Measurements from ENCODE around the gene F8. TPM values are rescaled to one million over a fixed set of nuclear protein-coding genes. Genes with fewer than 3 reads are reported as not detected.

The F8 gene
- total and polyA plus RNA-seq, 2 of the 4 experiments (the other 2 are of a cell fraction) = 1.4 to 1.5 TPM

GRCh38 chrX:154986826-154987575, 35.5 kb downstream of the F8 start:
- Histone ChIP-seq H3K4me3 (ENCODE audit: insufficient read depth, low read depth, low read length) (no peak overlapping the region), H4K5ac (ENCODE audit: low read depth, low read length) (no peak overlapping the region), H3K36me3 (ENCODE audit: control insufficient read depth, insufficient read depth, low read length) (no peaks in the 10 kb centered on the region), H3K56ac (ENCODE audit: extremely low read depth, insufficient read depth, low read length) (no peak overlapping the region), H3K4me2 (ENCODE audit: low read depth, low read length) (no peak overlapping the region), H3K9me3 (ENCODE audit: control insufficient read depth, insufficient read depth, low read length) (peaks cover 2% of the 10 kb centered on the region; the same call in 1 of the 2 replicates), H2BK15ac (ENCODE audit: low read depth, low read length) (no peak overlapping the region), H3K23ac (ENCODE audit: low read depth, low read length) (no peak overlapping the region), H3K79me1 (ENCODE audit: low read depth in 1 of 2, low read length in 2 of 2) (no peaks in the 10 kb centered on the region), H2AFZ (replicated peaks; ENCODE audit: low read length, poor library complexity) (no peak overlapping the region), H4K20me1 (ENCODE audit: insufficient read depth, low read length) (no peaks in the 10 kb centered on the region), H3K18ac (ENCODE audit: low read depth, low read length) (no peak overlapping the region), H3K4ac (ENCODE audit: low read depth, low read length) (no peak overlapping the region), H2AK9ac (replicated peaks; ENCODE audit: low read depth, low read length, poor library complexity) (no peak overlapping the region), H3K9me1 (ENCODE audit: insufficient read depth, low read length) (no peaks in the 10 kb centered on the region), H2BK20ac (ENCODE audit: low read depth, low read length) (no peak overlapping the region), H2BK5ac (ENCODE audit: low read depth, low read length, poor library complexity, severe bottlenecking) (no peak overlapping the region), H3K14ac (replicated peaks; ENCODE audit: low read depth, low read length) (no peak overlapping the region), H3K27me3 (ENCODE audit: control insufficient read depth, insufficient read depth, low read length) (no peaks in the 10 kb centered on the region), H4K91ac (ENCODE audit: insufficient read depth, low read depth, low read length) (no peak overlapping the region), H3K4me1 (ENCODE audit: control insufficient read depth, insufficient read depth, low read length) (no peaks in the 10 kb centered on the region), H2AK5ac (ENCODE audit: low read depth, low read length) (no peak overlapping the region), H4K8ac (ENCODE audit: low read depth in 2 of 2, low read length in 2 of 2) (no peak overlapping the region), H3K27ac (ENCODE audit: insufficient read depth, low read length) (no peak overlapping the region), H3K9ac (ENCODE audit: low read depth, low read length) (no peak overlapping the region), H2BK120ac (ENCODE audit: low read depth, low read length) (no peak overlapping the region)
- no TSS peak for BruUV-seq (replicated peaks)
- CTCF ChIA-PET = no interaction called here
- dilution Hi-C loops (cut with HindIII; ENCODE audit: low sequenced_read_pairs, unreplicated experiment) (no loop called here), in situ Hi-C loops (cut with MboI; ENCODE audit: low sequenced_read_pairs) (no loop called here), intact Hi-C loops (cut with micrococcal nuclease) (no loop called here)
- WGBS, 2 experiments (ENCODE audit: extremely low coverage in 2 of 2, insufficient read length in 1 of 2) = no CpG with 5 or more reads among the region's 3 CpGs
- POLR2A ChIA-PET (ENCODE audit: unreplicated experiment) = no interaction called here
- DNase-seq (no peak), ATAC-seq (ENCODE audit: low read depth) (no peak)
- no peak for TF ChIP-seq MAZ (IDR thresholded peaks at IDR 0.05; ENCODE audit: borderline replicate concordance, low read depth, low read length)
- TF ChIP-seq NFE2L2 (IDR thresholded peaks at IDR 0.05; ENCODE audit: low read depth, low read length) = no peak
- no peak for TF ChIP-seq CHD1 (IDR thresholded peaks at IDR 0.05; ENCODE audit: low read depth, low read length)
- no peak for TF ChIP-seq RFX5 (IDR thresholded peaks at IDR 0.05; ENCODE audit: low read depth, low read length)
- no peak for TF ChIP-seq MXI1 (IDR thresholded peaks at IDR 0.05; ENCODE audit: borderline replicate concordance, low read depth, low read length)
- TF ChIP-seq CTCF (conservative IDR thresholded peaks at IDR 0.05; ENCODE audit: low read depth, low read length) = no peak
- TF ChIP-seq, protein P1, sequence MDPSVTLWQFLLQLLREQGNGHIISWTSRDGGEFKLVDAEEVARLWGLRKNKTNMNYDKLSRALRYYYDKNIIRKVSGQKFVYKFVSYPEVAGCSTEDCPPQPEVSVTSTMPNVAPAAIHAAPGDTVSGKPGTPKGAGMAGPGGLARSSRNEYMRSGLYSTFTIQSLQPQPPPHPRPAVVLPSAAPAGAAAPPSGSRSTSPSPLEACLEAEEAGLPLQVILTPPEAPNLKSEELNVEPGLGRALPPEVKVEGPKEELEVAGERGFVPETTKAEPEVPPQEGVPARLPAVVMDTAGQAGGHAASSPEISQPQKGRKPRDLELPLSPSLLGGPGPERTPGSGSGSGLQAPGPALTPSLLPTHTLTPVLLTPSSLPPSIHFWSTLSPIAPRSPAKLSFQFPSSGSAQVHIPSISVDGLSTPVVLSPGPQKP (IDR thresholded peaks at IDR 0.05; ENCODE audit: borderline replicate concordance, low read depth, low read length) = no peak
- TF ChIP-seq RAD21 (IDR thresholded peaks at IDR 0.05; ENCODE audit: low read length) = no peak
- TF ChIP-seq, protein P2, sequence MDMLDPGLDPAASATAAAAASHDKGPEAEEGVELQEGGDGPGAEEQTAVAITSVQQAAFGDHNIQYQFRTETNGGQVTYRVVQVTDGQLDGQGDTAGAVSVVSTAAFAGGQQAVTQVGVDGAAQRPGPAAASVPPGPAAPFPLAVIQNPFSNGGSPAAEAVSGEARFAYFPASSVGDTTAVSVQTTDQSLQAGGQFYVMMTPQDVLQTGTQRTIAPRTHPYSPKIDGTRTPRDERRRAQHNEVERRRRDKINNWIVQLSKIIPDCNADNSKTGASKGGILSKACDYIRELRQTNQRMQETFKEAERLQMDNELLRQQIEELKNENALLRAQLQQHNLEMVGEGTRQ (IDR thresholded peaks at IDR 0.05; ENCODE audit: low read depth, low read length) = no peak
- no peak for TF ChIP-seq MAFK (IDR thresholded peaks at IDR 0.05; ENCODE audit: low read depth, low read length)
- no peak for TF ChIP-seq BHLHE40 (IDR thresholded peaks at IDR 0.05; ENCODE audit: low read depth, low read length)
- TF ChIP-seq CEBPB (IDR thresholded peaks at IDR 0.05; ENCODE audit: low read depth, low read length) = no peak
- TF ChIP-seq POLR2A (IDR thresholded peaks at IDR 0.05; ENCODE audit: low read depth, low read length) = no peak
- no peak for TF ChIP-seq RCOR1 (IDR thresholded peaks at IDR 0.05; ENCODE audit: insufficient replicate concordance, low read length)
- TF ChIP-seq SMC3 (IDR thresholded peaks at IDR 0.05; ENCODE audit: low read depth, low read length) = no peak
- no peak for TF ChIP-seq FOS (IDR thresholded peaks at IDR 0.05; ENCODE audit: low read depth, low read length)
